HAP-1 (cell line): ENCODE data around the gene MAD2L1.
"Not testable (repeated sequence)": the region's sequence is repeated elsewhere in the genome, so short reads cannot be mapped to it uniquely, and the experiment has no call there.

ENCODE experiments used
- DNase-seq, 2 experiments: peaks; one replicate each; pipeline ENCODE4 v3.0.0-alpha.2; 2016 to 2020; ENCODE audit warnings: low spot score in 2 of 2
- H3K27me3 ChIP-seq: fragments of 250-450 bp; sonication (Bioruptor Pico); 2 replicates; pipeline ENCODE4 v1.5.1; 2020; ENCODE audit warnings: low read depth, mild to moderate bottlenecking, moderate library complexity
- H3K36me3 ChIP-seq: fragments of 250-450 bp; sonication (Bioruptor Pico); replicated peaks from 2 replicates; pipeline ENCODE4 v1.5.1; 2020; ENCODE audit warnings: mild to moderate bottlenecking
- H3K4me1 ChIP-seq: fragments of 250-450 bp; sonication (Bioruptor Pico); 2 replicates; pipeline ENCODE4 v1.5.1; 2020; ENCODE audit warnings: mild to moderate bottlenecking
- H3K4me3 ChIP-seq: fragments of 250-450 bp; sonication (Bioruptor Pico); 2 replicates; pipeline ENCODE4 v1.5.1; 2020; ENCODE audit warnings: mild to moderate bottlenecking, moderate library complexity
- H3K9me3 ChIP-seq: fragments of 250-450 bp; sonication (Bioruptor Pico); 2 replicates; pipeline ENCODE4 v1.5.1; 2020; ENCODE audit warnings: mild to moderate bottlenecking, moderate library complexity
- in situ Hi-C: fragments of 300-500 bp; cut with MboI; formaldehyde crosslinking; loops from 3 replicates; pipeline ENCODE4 v1.14.3; 2020; ENCODE audit warnings: low sequenced_read_pairs, inconsistent platforms, mixed read lengths

Gene MAD2L1

DNA sequence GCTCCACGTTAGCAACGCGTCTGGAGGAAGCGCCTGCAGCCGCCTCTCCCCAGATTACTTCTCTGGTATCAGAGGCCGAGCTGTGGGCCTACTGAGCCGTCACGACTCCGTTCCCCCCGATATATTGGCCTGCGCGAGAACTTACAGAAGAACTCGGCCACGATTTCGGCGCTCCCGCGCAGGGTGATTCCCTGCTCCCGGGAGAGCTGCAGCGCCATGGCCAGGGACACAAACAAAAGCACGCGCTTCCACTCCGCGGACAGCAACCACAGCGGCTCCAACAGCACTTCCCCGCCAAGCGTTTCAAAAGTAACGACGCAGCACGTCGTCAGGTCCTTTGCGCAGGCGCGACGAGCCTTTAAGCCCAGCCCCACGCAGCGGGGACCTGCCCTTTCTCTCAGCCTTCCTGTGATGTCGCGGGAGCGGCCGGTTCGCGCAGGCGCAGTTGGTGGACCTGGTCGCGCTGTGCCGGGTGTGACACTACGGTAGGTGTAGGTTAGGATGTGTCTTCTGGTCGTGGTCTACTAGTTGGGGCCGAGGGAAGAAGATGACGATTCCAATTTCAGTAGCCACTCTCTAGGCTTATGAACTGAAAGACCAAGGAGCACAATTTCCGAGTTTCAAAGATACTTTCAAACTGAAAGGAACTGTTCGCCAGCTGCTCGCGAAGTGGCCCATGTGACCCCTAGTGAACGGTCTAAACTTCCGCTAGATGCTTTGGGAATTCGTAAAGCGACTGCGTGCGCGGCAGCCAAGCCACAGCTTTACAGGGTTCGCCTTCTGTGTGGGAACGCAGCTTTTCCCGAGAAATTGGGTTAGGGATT lies at the start of gene MAD2L1:
MAD2L1 (minus strand) TSS at position 332 of the 824 bp plus-strand sequence; CDS start at position 218, 114 bp downstream.
- H3K36me3 ChIP-seq, result peaks cover 35% of the 10 kb centered on the region
- H3K27me3 ChIP-seq, result no peaks in the 10 kb centered on the region
- peaks cover 45% of the 10 kb centered on the region for H3K4me1 ChIP-seq
- DNase-seq, result peak; percentile 95 to 97
- H3K9me3 ChIP-seq, result no peaks in the 10 kb centered on the region
- in situ Hi-C loops, result no loop called here
- peak within 1 kb of the TSS; percentile 82 for H3K4me3 ChIP-seq

DNA sequence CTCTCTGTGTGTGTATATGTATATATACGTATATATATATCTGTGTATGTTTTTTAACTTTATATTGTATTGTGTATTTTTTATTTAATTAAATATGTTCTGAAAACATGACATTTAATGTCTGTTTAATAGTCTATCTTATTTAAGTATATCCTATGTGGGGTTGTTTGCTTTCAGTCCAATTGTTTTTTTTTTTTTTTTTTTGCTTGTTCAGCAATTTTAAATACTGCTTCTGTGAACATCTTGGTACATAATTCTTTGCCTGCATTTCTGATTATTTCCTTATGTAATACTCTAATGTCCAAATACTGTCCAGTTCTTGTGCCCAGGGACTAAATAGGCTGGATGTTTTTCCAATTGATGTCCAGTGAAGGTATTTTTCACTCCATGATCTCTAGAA lies 45.1 kb upstream of the MAD2L1 start:
- in situ Hi-C loops, result no loop called here
- Histone ChIP-seq H3K4me3 (no peak overlapping the region), H3K9me3 (no peaks in the 10 kb centered on the region), H3K36me3 (no peaks in the 10 kb centered on the region), H3K27me3 (0 out of 2 replicates have a peak, but pooled peaks cover 2% of the 10 kb centered on the region), H3K4me1 (no peaks in the 10 kb centered on the region)
- DNase-seq, result no peak

DNA sequence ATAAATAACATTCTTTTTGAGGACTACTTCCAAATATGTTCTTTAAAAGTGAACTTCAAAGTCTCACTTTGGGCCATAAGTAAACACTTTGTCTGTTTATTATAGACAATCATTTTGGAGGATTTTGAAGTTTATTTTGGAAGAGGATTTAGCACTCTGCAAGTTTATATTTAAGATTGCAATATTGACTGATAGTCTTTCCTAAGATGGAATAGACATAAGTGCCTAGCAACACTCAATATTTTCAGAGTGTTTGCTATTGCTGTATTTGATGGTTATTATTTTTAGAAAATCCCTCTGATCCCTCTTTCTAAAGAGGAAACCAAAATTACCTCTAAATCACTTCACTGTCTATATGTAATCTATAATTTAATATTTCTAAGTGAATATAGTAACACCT lies 42.8 kb upstream of the MAD2L1 start:
- H3K9me3 ChIP-seq, result no peaks in the 10 kb centered on the region
- in situ Hi-C loops, result no loop called here
- no peaks in the 10 kb centered on the region for H3K4me1 ChIP-seq
- H3K27me3 ChIP-seq, result 0 out of 2 replicates have a peak, but pooled peaks cover 2% of the 10 kb centered on the region
- no peaks in the 10 kb centered on the region for H3K36me3 ChIP-seq
- DNase-seq, result no peak
- H3K4me3 ChIP-seq, result no peak overlapping the region

DNA sequence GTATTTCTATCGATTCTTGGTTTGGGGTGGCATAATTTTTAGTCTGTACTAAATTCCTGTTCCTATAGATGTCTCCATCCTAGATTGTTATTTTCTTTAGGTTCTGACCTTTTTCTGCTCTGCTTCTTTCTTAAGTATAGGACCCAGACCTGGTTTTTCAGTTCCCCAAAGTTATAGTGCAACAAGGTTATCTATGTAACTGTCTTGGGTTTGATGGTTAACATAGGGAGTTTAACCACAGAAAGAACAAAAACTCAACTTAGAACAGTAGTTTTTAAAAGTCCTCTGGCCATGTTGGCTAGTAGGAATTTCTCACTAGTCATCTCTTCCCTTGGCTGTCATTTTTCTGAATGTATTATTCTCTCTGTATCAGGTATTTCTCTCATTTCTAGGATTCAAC lies 38.8 kb upstream of the MAD2L1 start:
- no peak for DNase-seq
- H3K27me3 ChIP-seq, result 0 out of 2 replicates have a peak, but pooled peaks cover 2% of the 10 kb centered on the region
- H3K4me3 ChIP-seq, result no peak overlapping the region
- no peaks in the 10 kb centered on the region for H3K36me3 ChIP-seq
- no peaks in the 10 kb centered on the region for H3K9me3 ChIP-seq
- H3K4me1 ChIP-seq, result no peaks in the 10 kb centered on the region; the same call in 1 of the 2 replicates
- in situ Hi-C loops, result no loop called here

DNA sequence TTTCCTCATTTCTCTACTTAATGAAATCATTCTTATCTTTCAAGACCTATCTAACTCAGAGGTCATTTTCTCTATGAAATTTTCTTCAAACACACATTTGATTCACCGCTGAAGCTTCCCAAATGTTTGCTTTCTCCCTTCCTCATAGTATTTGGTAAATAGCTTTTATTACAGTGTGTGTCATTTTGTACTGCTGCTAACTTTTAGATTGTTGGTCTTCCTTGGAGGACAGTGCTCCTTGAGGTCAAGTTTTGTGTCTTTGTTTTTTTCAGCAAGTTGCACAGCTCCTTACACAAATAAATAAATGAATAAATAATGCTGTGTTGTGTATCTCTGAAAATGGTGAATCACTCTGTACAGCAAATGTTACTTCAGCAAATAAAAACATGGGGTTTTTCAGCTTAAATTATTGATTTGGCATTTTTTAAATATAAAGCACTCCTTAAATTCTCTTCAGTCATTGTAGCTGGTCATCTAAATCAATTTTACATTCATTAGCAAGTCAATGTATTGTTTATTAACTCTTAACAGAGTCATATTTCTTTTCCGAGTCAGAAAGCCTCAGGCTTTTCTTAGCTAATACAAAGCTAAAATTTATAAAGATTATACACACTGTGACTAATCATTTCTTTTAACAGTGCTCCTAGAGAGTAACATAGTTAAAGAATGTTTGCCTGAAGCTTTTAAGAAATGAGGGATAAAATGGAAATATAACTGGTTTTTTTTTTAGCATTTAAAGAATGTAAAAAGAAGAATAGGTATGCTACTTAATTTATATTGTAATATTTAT lies 30.1 kb upstream of the MAD2L1 start:
- H3K4me3 ChIP-seq, result no peak overlapping the region
- H3K9me3 ChIP-seq, result no peaks in the 10 kb centered on the region
- H3K4me1 ChIP-seq, result peaks cover 7% of the 10 kb centered on the region; the same call in 1 of the 2 replicates
- in situ Hi-C loops, result no loop called here
- peak in 1 of 2 experiments; percentile 18 for DNase-seq
- no peaks in the 10 kb centered on the region for H3K27me3 ChIP-seq
- no peaks in the 10 kb centered on the region for H3K36me3 ChIP-seq

DNA sequence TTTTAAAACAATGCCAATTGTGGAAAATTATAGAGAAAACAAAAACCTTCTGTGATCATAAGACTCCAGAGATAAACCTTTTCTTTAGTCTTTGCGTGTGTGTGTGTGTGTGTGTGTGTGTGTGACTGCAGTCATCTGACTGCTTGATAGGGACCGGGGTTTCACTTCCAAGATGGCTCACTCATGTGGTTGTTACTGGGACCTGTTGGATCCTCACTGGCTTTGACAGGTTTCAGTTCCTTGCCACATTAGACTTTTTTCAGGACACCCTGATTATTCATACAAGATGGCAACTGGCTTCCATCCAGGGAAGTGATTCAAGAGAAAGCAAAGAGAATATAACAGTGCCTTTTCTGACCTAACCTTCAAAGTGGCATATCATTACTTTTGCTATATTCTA lies 21.9 kb upstream of the MAD2L1 start:
- no peaks in the 10 kb centered on the region for H3K36me3 ChIP-seq
- H3K9me3 ChIP-seq, result no peaks in the 10 kb centered on the region
- H3K4me1 ChIP-seq, result no peaks in the 10 kb centered on the region
- DNase-seq, result no peak
- H3K27me3 ChIP-seq, result no peaks in the 10 kb centered on the region
- in situ Hi-C loops, result no loop called here
- no peak overlapping the region for H3K4me3 ChIP-seq

DNA sequence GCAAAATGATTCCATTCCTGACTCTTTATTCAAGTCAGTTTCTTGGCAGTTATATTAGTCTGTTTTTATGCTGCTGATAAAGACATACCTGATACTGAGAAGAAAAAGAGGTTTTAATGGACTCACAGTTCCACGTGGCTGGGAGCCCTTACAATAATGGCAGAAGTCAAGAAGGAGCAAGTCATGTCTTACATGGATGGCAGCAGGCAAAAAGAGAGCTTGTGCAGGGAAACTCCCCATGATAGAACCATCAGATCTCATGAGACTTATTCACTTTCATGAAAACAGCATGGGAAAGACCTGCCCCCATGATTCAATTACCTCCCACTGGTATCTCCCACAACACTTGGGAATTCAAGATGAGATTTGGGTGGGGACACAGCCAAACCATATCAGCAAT lies 21.4 kb upstream of the MAD2L1 start:
- H3K27me3 ChIP-seq, in situ Hi-C loops, H3K4me3 ChIP-seq, H3K36me3 ChIP-seq, H3K4me1 ChIP-seq, H3K9me3 ChIP-seq, DNase-seq: not testable (repeated sequence)

DNA sequence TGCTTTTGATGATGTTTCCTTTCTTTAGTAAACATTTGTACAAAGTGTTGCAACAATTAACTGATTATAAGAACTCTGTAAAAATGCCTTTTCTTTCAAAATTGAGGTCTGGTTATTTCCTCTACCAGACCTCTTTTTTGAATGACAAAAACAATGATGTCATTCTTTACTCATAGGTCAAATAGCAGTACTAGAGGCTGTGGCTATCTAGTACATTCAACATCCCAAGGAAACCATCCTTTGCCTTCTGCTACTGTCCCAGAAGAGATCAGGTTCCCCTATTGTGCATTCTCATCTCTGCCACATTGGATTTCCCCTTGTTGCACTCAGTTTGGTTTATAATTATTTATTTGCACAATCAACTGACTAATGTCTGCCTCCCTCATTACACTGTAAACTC lies 19.1 kb upstream of the MAD2L1 start:
- H3K27me3 ChIP-seq, result no peaks in the 10 kb centered on the region
- in situ Hi-C loops, result no loop called here
- peaks cover 12% of the 10 kb centered on the region for H3K4me1 ChIP-seq
- no peaks in the 10 kb centered on the region for H3K9me3 ChIP-seq
- H3K4me3 ChIP-seq, result no peak overlapping the region
- H3K36me3 ChIP-seq, result no peaks in the 10 kb centered on the region
- DNase-seq, result no peak

DNA sequence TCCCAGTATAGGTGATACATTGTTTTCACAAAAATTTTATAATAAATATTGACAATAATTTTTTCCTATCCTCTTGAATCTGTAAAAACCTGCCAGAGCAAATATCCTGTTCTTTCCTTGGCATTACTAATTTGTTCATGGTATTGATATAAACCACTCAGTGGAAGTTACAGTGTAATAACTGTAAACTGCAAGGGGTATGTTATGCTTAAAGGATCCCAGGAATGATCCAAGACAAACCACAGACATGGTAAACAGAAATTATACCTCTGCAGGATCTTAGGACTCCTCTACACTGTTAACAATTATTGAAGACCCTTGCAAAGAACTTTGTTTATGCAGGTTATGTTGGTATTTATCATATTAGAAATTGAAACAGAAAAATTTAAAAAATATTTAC lies 17.7 kb upstream of the MAD2L1 start:
- Histone ChIP-seq H3K4me1 (peaks cover 12% of the 10 kb centered on the region), H3K27me3 (no peaks in the 10 kb centered on the region), H3K36me3 (no peaks in the 10 kb centered on the region), H3K9me3 (no peaks in the 10 kb centered on the region), H3K4me3 (no peak overlapping the region)
- in situ Hi-C loops, result no loop called here
- no peak for DNase-seq

DNA sequence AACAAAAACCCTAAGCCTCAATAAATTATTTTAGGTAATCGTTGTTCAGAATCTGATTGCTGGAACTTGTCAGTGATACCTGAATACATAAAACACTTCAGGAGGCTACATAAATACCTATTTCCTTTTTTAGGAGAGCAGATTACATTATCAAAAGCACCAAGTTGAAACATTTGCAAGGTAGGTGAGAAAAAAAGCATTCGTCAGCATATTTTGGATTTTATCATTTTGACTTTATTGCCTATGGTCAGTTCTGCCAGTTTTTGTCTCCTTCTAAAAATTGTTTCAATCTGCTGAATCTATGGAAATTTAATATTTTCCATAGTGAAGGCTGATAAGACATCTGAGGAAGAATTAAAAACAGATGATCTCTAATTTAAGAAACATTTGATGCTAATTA lies 16.5 kb upstream of the MAD2L1 start:
- H3K4me1 ChIP-seq, result peaks cover 12% of the 10 kb centered on the region
- in situ Hi-C loops, result no loop called here
- H3K27me3 ChIP-seq, result no peaks in the 10 kb centered on the region
- H3K9me3 ChIP-seq, result no peaks in the 10 kb centered on the region
- no peak overlapping the region for H3K4me3 ChIP-seq
- no peaks in the 10 kb centered on the region for H3K36me3 ChIP-seq
- no peak for DNase-seq

DNA sequence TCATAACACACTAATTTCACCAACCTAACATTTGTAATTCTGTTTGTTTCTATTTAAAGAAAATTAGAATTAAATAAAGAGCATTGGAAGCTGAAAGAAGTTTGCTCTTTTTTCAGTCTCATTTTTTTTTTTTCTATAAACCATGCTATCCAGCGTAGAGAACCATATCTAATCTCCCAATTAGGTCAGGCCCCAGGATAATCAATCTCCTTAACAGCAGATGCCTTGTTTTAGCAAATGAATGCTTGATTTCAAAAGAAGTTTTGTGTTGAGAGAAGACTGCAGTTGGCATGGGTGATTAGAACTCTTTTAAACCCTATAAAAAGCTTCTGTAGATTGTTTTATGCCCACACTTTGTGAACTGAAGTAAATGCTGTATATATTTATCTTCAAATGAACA lies 15.6 kb upstream of the MAD2L1 start:
- no peaks in the 10 kb centered on the region; the same call in 1 of the 2 replicates for H3K9me3 ChIP-seq
- DNase-seq, result no peak
- H3K36me3 ChIP-seq, result no peaks in the 10 kb centered on the region
- H3K4me3 ChIP-seq, result no peak overlapping the region
- in situ Hi-C loops, result no loop called here
- H3K27me3 ChIP-seq, result no peaks in the 10 kb centered on the region
- H3K4me1 ChIP-seq, result peaks cover 12% of the 10 kb centered on the region

DNA sequence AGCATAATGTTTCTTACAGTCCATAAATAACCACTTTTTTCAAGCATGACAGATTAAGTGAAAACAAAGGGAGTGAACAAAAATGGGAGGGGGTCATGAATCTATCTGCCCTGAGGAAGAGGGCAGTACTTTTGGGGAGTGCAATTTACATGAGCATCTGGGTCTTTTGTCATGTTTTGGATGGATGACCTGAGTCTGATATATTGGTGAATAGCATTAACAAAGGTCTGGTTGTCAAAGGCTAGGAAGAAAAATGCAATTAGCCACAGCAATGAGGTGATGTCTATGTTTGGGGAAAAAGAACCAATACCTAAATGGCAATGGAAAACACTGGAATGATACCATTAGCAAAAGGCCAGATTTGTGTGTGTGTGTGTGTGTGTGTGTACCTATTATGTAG lies 15.1 kb upstream of the MAD2L1 start:
- Histone ChIP-seq H3K9me3 (no peaks in the 10 kb centered on the region; the same call in 1 of the 2 replicates), H3K27me3 (no peaks in the 10 kb centered on the region), H3K36me3 (no peaks in the 10 kb centered on the region), H3K4me1 (peaks cover 12% of the 10 kb centered on the region), H3K4me3 (no peak overlapping the region)
- in situ Hi-C loops, result no loop called here
- peak in 1 of 2 experiments; percentile 34 for DNase-seq

DNA sequence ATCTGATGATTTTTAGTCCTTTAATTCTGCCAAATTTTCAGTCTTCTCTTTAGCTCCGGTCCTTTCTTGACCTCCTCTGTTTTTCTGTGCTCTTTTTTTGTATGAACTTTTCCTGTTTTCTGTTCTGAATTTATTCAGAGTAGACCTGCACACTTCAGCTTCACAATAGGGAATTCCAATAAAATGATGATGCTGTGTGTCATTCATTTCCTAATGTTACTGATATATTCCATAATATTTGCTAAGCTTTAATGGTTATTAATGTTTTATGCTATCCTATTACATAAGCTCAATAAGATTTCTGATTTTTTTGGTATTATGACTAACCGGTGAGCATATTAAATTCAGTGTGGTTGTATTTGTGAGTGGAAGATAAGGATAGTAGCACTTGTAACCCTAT lies 13.9 kb upstream of the MAD2L1 start:
- in situ Hi-C loops, result no loop called here
- H3K9me3 ChIP-seq, result no peaks in the 10 kb centered on the region; the same call in 1 of the 2 replicates
- no peak overlapping the region for H3K4me3 ChIP-seq
- H3K36me3 ChIP-seq, result no peaks in the 10 kb centered on the region
- peaks cover 12% of the 10 kb centered on the region for H3K4me1 ChIP-seq
- H3K27me3 ChIP-seq, result no peaks in the 10 kb centered on the region
- no peak for DNase-seq
